Measurements from ENCODE around the gene CACNB2. TPM values are rescaled to one million over a fixed set of nuclear protein-coding genes. Genes with fewer than 3 reads are reported as not detected.

Gene CACNB2
- total and polyA plus RNA-seq, 2 donors (not counting 3 experiments of a cell fraction or from before 2014, with no cell fraction given) = not detected

DNA sequence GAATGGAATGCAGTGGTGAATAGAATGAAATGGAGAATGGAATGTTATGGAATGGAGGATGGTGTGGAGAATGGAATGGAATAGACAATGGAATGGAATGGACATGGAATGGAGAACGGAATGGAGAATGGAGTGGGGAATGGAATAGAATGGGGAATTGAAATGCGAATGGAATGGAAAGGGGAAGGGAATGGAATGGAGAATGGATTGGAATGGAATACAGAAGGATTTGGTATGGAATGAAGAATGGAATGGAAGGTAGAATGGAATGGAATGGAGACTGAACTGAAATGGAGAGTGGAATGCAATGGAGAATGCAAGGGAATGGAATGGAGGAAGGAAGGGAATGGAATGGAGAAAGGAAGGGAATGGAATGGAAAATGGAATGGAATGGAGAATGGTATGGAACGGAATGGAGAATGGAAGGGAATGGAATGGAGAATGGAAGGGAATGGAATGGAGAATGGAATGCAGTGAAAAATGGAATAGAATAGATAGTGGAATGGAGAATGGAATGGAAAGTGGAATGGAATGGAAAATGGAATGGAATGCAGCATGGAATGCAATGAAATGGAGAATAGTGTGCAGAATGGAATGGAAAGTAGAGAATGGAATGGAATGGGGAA is 416.4 kb downstream of the CACNB2 start:
- BruUV-seq (replicated peaks) = no TSS peak

More for the DNA sequence above, 416.4 kb downstream of the CACNB2 start:
- dilution Hi-C loops (cut with MboI; ENCODE audit: extremely low pct_ligation_motif_present, low sequenced_read_pairs) = no loop called here
- H3K4me3 ChIP-seq (replicated peaks in 1 of 3; ENCODE audit: insufficient read depth in 1 of 3, low read depth in 1 of 3, low read length in 3 of 3) = no peak overlapping the region
- no peak overlapping the region for H2AFZ ChIP-seq (ENCODE audit: low read depth, low read length)
- no peaks in the 10 kb centered on the region for H3K4me1 ChIP-seq (ENCODE audit: control insufficient read depth, extremely low read depth, insufficient read depth, low read length)
- H3K4me2 ChIP-seq (ENCODE audit: insufficient read depth, low read length) = no peak overlapping the region
- H3K9me1 ChIP-seq (replicated peaks; ENCODE audit: control insufficient read depth, extremely low read depth, insufficient read depth, low read length) = no peaks in the 10 kb centered on the region
- H3K27me3 ChIP-seq (ENCODE audit: control insufficient read depth in 2 of 2, insufficient read depth in 2 of 2, low read length in 2 of 2) = no peaks in the 10 kb centered on the region
- no peaks in the 10 kb centered on the region for H3K9me3 ChIP-seq (replicated peaks; ENCODE audit: control insufficient read depth, insufficient read depth, low read length)
- no peak for DNase-seq (ENCODE audit: low read depth, low spot score)
- no peaks in the 10 kb centered on the region for H3K79me2 ChIP-seq (ENCODE audit: control insufficient read depth, insufficient read depth, low read length)
- TF ChIP-seq, protein P1, sequence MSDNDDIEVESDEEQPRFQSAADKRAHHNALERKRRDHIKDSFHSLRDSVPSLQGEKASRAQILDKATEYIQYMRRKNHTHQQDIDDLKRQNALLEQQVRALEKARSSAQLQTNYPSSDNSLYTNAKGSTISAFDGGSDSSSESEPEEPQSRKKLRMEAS (IDR thresholded peaks at IDR 0.05; ENCODE audit: insufficient read depth, insufficient read length) = no peak
- TF ChIP-seq POLR2AphosphoS5 (IDR thresholded peaks at IDR 0.05; ENCODE audit: insufficient read depth, low read depth, low read length) = no peak
- no peak for TF ChIP-seq FOS (IDR thresholded peaks at IDR 0.05; ENCODE audit: borderline replicate concordance, insufficient read depth, low read length)
- no peak for TF ChIP-seq JUN (IDR thresholded peaks at IDR 0.05; ENCODE audit: borderline replicate concordance, insufficient read depth, insufficient read length, low read depth)
- TF ChIP-seq, protein P2, sequence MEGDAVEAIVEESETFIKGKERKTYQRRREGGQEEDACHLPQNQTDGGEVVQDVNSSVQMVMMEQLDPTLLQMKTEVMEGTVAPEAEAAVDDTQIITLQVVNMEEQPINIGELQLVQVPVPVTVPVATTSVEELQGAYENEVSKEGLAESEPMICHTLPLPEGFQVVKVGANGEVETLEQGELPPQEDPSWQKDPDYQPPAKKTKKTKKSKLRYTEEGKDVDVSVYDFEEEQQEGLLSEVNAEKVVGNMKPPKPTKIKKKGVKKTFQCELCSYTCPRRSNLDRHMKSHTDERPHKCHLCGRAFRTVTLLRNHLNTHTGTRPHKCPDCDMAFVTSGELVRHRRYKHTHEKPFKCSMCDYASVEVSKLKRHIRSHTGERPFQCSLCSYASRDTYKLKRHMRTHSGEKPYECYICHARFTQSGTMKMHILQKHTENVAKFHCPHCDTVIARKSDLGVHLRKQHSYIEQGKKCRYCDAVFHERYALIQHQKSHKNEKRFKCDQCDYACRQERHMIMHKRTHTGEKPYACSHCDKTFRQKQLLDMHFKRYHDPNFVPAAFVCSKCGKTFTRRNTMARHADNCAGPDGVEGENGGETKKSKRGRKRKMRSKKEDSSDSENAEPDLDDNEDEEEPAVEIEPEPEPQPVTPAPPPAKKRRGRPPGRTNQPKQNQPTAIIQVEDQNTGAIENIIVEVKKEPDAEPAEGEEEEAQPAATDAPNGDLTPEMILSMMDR (IDR thresholded peaks at IDR 0.05; ENCODE audit: extremely low read depth in 1 of 2, insufficient read depth in 1 of 2, low read depth in 1 of 2, low read length in 2 of 2) = no peak
- no peak for TF ChIP-seq MYC (IDR thresholded peaks at IDR 0.05; ENCODE audit: low read depth, low read length)
- TF ChIP-seq POLR2A (IDR thresholded peaks at IDR 0.05; ENCODE audit: low read depth, low read length) = no peak
- no peak for TF ChIP-seq GATA2 (IDR thresholded peaks at IDR 0.05; ENCODE audit: insufficient read depth, insufficient read length, low read depth, low read length)
- no peak for TF ChIP-seq EZH2 (IDR thresholded peaks at IDR 0.05; ENCODE audit: borderline replicate concordance, low read depth, low read length, severe bottlenecking)
- intact Hi-C loops (cut with micrococcal nuclease) = no loop called here
- no peak overlapping the region for H3K9ac ChIP-seq (replicated peaks; ENCODE audit: extremely low read depth, insufficient read depth, low read length)
- no peaks in the 10 kb centered on the region for H4K20me1 ChIP-seq (replicated peaks; ENCODE audit: control insufficient read depth, extremely low read depth, insufficient read depth, low read length)
- H3K27ac ChIP-seq (ENCODE audit: insufficient read depth, low read depth, low read length) = no peak overlapping the region
- H3K36me3 ChIP-seq (ENCODE audit: control insufficient read depth in 2 of 2, extremely low read depth in 1 of 2, insufficient read depth in 2 of 2, low read length in 2 of 2) = no peaks in the 10 kb centered on the region
- ChIA-PET CTCF (no interaction called here), POLR2A (no interaction called here)
- no peak for FAIRE-seq

All from endothelial cell of umbilical vein (primary cell).